ENCODE results near the gene PPP1CC.

PPP1CC gene

DNA sequence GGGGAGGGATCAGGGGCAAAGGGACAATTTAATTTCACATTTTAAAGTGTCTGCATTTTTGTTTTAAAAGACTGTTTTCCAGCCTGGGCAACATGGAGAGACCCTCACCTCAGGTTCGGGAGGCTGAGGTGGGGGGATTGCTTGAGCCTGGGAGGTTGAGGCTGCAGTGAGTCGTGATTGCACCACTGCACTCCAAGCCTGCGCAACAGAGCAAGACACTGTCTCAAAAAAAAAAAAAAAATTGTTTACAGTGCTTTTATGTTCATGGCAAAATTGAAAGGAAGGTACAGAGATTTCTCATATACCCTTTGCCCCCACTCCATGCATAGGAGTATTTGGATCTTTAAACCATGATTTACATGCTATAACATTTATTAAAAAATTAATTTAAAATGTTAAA, 37.4 kb downstream of the PPP1CC start:
- Histone ChIP-seq H3K9me3 (ENCODE audit: control insufficient read depth in 2 of 2, low read length in 2 of 2) (no peaks in the 10 kb centered on the region), H3K36me3 (ENCODE audit: control insufficient read depth in 2 of 2, insufficient read depth in 2 of 2, low read length in 2 of 2) (no peaks in the 10 kb centered on the region), H3K4me1 (ENCODE audit: control insufficient read depth in 2 of 2, insufficient read depth in 2 of 2, low read length in 2 of 2) (no peaks in the 10 kb centered on the region)

DNA sequence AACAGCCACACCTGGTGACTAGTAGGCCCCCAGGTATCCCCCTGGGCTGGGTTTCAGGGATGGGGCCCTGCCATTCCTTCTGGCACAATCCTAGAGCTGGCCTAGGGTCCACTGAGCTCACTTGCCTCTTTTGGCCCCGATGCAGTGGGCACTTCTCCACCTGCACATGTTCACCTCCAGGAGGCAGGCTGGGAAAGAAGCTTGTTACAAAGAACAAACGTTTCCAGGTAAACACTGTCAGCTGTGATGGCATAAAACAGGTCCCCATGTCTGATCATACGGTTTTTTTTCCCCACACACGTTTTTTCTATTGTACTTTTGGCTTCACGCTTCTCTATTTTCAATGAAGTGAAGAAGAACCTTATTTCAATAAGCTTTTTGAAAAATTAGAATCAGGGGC, 37.9 kb downstream of the PPP1CC start:
- Histone ChIP-seq H3K27ac (ENCODE audit: low read depth in 2 of 2, low read length in 2 of 2) (no peak overlapping the region), H3K9ac (ENCODE audit: low read depth in 1 of 2, low read length in 2 of 2) (no peak overlapping the region), H3K9me3 (ENCODE audit: control insufficient read depth in 2 of 2, low read length in 2 of 2) (no peaks in the 10 kb centered on the region), H3K4me1 (ENCODE audit: control insufficient read depth in 2 of 2, insufficient read depth in 2 of 2, low read length in 2 of 2) (no peaks in the 10 kb centered on the region), H3K36me3 (ENCODE audit: control insufficient read depth in 2 of 2, insufficient read depth in 2 of 2, low read length in 2 of 2) (no peaks in the 10 kb centered on the region), H3K27me3 (ENCODE audit: control insufficient read depth in 2 of 2, insufficient read depth in 2 of 2, low read length in 2 of 2) (no peaks in the 10 kb centered on the region), H3K4me3 (ENCODE audit: low read length in 2 of 2) (no peak overlapping the region)

More for the DNA sequence above, 37.4 kb downstream of the PPP1CC start:
- Histone ChIP-seq H3K27me3 (ENCODE audit: control insufficient read depth in 2 of 2, insufficient read depth in 2 of 2, low read length in 2 of 2) (no peaks in the 10 kb centered on the region), H3K27ac (ENCODE audit: low read depth in 2 of 2, low read length in 2 of 2) (no peak overlapping the region), H3K4me3 (ENCODE audit: low read length in 2 of 2) (no peak overlapping the region), H3K9ac (ENCODE audit: low read depth in 1 of 2, low read length in 2 of 2) (no peak overlapping the region)

DNA sequence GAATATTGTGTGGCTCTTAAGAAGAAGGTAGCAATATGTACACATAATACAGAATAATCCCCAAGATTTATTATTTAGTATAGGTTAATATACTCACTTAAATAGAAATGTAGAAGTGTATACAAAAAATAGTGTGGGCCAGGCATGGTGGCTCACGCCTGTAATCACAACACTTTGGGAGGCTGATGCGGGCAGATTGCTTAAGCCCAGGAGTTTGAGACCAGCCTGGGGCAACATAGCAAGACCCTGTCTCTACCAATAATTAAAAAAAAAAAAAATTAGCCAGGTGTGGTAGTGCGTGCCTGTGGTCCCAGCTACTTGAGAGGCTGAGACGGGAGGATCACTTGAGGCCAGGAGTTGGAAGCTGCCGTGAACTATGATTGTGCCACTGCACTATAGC, 38.5 kb downstream of the PPP1CC start:
- Histone ChIP-seq H3K36me3 (ENCODE audit: control insufficient read depth in 2 of 2, insufficient read depth in 2 of 2, low read length in 2 of 2) (no peaks in the 10 kb centered on the region), H3K4me3 (ENCODE audit: low read length in 2 of 2) (no peak overlapping the region), H3K27ac (ENCODE audit: low read depth in 2 of 2, low read length in 2 of 2) (no peak overlapping the region), H3K9ac (ENCODE audit: low read depth in 1 of 2, low read length in 2 of 2) (no peak overlapping the region), H3K4me1 (ENCODE audit: control insufficient read depth in 2 of 2, insufficient read depth in 2 of 2, low read length in 2 of 2) (no peaks in the 10 kb centered on the region), H3K9me3 (ENCODE audit: control insufficient read depth in 2 of 2, low read length in 2 of 2) (no peaks in the 10 kb centered on the region), H3K27me3 (ENCODE audit: control insufficient read depth in 2 of 2, insufficient read depth in 2 of 2, low read length in 2 of 2) (no peaks in the 10 kb centered on the region)

DNA sequence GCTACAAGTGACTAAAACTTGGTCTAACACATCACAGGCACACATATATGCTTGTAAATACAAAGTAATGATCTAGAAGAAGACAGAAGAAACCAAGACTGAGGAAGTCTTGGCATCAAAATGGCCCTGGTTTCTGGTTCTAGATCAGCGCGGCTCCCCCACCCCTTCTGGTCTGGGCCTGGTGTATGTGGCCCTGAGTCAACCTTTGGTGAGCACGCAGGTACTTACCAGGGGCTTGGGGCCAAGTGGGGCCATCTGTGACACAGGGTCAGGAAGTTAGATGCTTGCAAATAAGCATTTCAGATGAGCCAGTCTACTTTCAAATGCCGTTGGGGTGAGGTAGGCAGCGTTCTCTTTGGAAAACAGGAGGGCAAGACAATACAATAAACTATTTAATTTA, 40.6 kb downstream of the PPP1CC start:
- no peak overlapping the region for H3K9ac ChIP-seq (ENCODE audit: low read depth in 1 of 2, low read length in 2 of 2)
- peaks cover 0 to 2% of the 10 kb centered on the region in 2 donors for H3K4me1 ChIP-seq (ENCODE audit: control insufficient read depth in 2 of 2, insufficient read depth in 2 of 2, low read length in 2 of 2)
- no peaks in the 10 kb centered on the region for H3K36me3 ChIP-seq (ENCODE audit: control insufficient read depth in 2 of 2, insufficient read depth in 2 of 2, low read length in 2 of 2)
- no peak overlapping the region for H3K27ac ChIP-seq (ENCODE audit: low read depth in 2 of 2, low read length in 2 of 2)
- no peaks in the 10 kb centered on the region for H3K9me3 ChIP-seq (ENCODE audit: control insufficient read depth in 2 of 2, low read length in 2 of 2)
- H3K4me3 ChIP-seq (ENCODE audit: low read length in 2 of 2), result no peak overlapping the region
- H3K27me3 ChIP-seq (ENCODE audit: control insufficient read depth in 2 of 2, insufficient read depth in 2 of 2, low read length in 2 of 2), result no peaks in the 10 kb centered on the region

DNA sequence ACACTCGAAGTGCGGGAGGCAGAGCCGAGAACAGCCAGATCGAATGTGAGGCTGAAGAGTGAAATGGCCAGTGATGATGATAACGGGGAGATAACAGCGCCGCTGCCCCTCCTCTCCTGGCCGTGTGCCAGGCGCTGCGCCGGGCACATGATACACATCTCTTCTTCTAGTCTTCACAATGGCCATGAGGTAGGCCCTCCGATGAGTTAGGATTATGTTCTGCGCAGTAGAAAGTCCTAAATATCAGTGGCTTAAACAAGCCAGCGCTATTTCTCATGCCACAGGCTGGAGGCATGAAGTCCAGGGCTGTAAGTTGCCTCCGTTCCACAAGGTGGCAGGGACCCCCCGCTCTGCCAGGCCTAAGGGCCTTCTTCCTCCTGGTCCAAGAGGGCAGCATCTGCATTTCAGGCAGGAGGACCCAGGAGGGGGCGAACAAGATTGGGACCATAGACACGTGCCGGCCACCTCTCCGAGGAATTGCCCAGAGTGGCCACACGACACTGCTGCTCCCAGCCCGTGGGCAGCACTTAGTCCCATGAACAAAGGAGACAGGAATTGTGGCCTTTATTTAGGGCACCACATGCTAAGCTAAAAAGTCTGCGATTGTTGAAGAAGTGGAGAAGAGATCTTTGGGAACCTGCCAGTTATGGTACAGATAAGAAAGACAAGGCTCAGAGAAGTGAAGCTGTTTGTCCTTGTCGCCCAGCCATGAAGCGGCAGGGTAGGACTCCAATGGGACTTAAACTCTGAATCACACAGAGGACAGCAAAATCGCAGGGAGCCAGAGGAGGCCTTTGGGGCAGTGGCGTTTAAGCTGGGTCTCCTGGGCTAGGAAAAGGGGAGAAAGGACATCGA, 42.9 kb downstream of the PPP1CC start:
- Histone ChIP-seq H3K27me3 (ENCODE audit: control insufficient read depth in 2 of 2, insufficient read depth in 2 of 2, low read length in 2 of 2) (no peaks in the 10 kb centered on the region), H3K4me3 (ENCODE audit: low read length in 2 of 2) (no peak overlapping the region), H3K27ac (ENCODE audit: low read depth in 2 of 2, low read length in 2 of 2) (peak overlapping the region; percentile 5 to 23), H3K9me3 (ENCODE audit: control insufficient read depth in 2 of 2, low read length in 2 of 2) (no peaks in the 10 kb centered on the region), H3K36me3 (ENCODE audit: control insufficient read depth in 2 of 2, insufficient read depth in 2 of 2, low read length in 2 of 2) (no peaks in the 10 kb centered on the region), H3K4me1 (ENCODE audit: control insufficient read depth in 2 of 2, insufficient read depth in 2 of 2, low read length in 2 of 2) (peaks cover 1 to 2% of the 10 kb centered on the region in 2 donors), H3K9ac (ENCODE audit: low read depth in 1 of 2, low read length in 2 of 2) (no peak overlapping the region)

DNA sequence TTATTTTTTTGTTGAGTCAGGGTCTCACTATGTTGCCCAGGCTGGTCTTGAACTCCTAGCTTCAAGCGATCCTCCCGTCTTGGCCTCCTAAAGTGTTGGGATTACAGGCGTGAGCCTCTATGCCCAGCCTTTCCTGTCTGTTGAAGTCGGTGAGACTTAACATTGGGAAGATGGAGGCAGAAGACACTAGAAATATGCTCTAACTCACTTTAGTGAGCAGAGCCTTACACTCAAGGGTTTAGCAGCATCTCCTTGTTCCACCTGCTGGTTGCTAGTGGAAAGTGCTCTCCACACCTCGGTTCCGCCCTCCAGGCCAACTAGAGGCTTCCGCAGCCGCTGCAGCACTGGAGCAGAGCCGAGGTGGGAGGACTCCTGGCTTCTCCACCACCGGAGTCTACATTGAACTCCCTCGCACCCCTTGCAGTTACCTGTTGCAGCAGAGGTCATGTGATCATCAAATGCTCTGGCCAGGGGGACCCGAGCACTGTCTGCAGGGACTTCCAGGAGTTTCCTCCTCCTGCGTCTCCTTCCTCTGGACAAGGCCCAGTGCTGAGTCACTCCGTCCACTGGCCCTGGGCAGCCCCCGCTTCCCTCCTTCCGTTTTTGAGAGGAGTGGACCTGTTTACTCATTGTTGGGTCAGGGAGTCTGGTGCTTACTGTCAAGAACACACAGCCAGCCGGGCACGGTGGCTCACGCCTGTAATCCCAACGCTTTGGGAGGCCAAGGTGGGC, 44.4 kb downstream of the PPP1CC start:
- Histone ChIP-seq H3K27me3 (ENCODE audit: control insufficient read depth in 2 of 2, insufficient read depth in 2 of 2, low read length in 2 of 2) (no peaks in the 10 kb centered on the region), H3K36me3 (ENCODE audit: control insufficient read depth in 2 of 2, insufficient read depth in 2 of 2, low read length in 2 of 2) (no peaks in the 10 kb centered on the region), H3K4me3 (ENCODE audit: low read length in 2 of 2) (peak overlapping the region; percentile 20 to 44), H3K9me3 (ENCODE audit: control insufficient read depth in 2 of 2, low read length in 2 of 2) (no peaks in the 10 kb centered on the region), H3K4me1 (ENCODE audit: control insufficient read depth in 2 of 2, insufficient read depth in 2 of 2, low read length in 2 of 2) (peaks cover 2 to 4% of the 10 kb centered on the region in 2 donors), H3K9ac (ENCODE audit: low read depth in 1 of 2, low read length in 2 of 2) (no peak overlapping the region), H3K27ac (ENCODE audit: low read depth in 2 of 2, low read length in 2 of 2) (peak overlapping the region; percentile 9 to 30)

DNA sequence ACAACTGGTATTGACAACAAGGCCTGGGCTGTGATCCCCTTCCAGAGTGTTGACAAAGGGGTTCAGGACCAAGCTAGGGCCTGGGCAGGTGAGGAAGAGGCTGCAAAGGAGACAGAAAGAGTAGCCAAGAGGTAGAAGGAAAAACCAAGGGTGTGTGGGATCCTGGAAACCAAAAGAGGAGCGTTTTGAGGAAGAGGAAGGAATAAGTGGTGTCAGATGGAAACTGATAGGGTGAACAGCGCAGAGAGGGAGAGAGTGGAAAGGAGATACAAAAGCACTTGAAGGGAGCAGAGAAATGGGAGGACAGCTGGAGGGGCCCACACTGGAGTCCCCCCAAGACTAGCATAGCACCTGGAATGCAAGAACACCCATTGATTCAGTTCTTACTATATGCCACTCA, 45.5 kb downstream of the PPP1CC start:
- Histone ChIP-seq H3K9ac (ENCODE audit: low read depth in 1 of 2, low read length in 2 of 2) (no peak overlapping the region), H3K27ac (ENCODE audit: low read depth in 2 of 2, low read length in 2 of 2) (no peak overlapping the region), H3K36me3 (ENCODE audit: control insufficient read depth in 2 of 2, insufficient read depth in 2 of 2, low read length in 2 of 2) (no peaks in the 10 kb centered on the region), H3K4me3 (ENCODE audit: low read length in 2 of 2) (no peak overlapping the region), H3K4me1 (ENCODE audit: control insufficient read depth in 2 of 2, insufficient read depth in 2 of 2, low read length in 2 of 2) (peaks cover 2 to 4% of the 10 kb centered on the region in 2 donors), H3K27me3 (ENCODE audit: control insufficient read depth in 2 of 2, insufficient read depth in 2 of 2, low read length in 2 of 2) (no peaks in the 10 kb centered on the region), H3K9me3 (ENCODE audit: control insufficient read depth in 2 of 2, low read length in 2 of 2) (no peaks in the 10 kb centered on the region)

DNA sequence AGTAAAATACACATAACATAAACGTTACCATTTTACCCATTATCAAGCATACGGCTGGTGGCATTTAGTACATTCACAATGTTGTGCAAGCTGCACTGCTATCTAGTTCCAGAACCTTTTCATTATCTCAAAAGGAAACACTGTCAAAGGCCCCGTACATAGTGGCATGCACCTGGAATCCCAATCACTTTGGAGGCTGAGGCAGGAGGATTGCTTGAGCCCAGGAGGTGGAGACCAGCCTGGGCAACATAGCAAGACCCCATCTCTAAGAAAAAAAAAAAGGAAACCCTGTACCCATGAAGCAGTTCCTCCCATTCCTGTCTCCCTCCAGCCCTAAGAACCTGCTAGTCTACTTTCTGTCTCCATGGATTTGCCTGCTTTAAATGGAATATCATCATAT, 46.4 kb downstream of the PPP1CC start:
- Histone ChIP-seq H3K4me3 (ENCODE audit: low read length in 2 of 2) (no peak overlapping the region), H3K9ac (ENCODE audit: low read depth in 1 of 2, low read length in 2 of 2) (no peak overlapping the region), H3K36me3 (ENCODE audit: control insufficient read depth in 2 of 2, insufficient read depth in 2 of 2, low read length in 2 of 2) (no peaks in the 10 kb centered on the region), H3K27ac (ENCODE audit: low read depth in 2 of 2, low read length in 2 of 2) (no peak overlapping the region), H3K27me3 (ENCODE audit: control insufficient read depth in 2 of 2, insufficient read depth in 2 of 2, low read length in 2 of 2) (no peaks in the 10 kb centered on the region), H3K4me1 (ENCODE audit: control insufficient read depth in 2 of 2, insufficient read depth in 2 of 2, low read length in 2 of 2) (peaks cover 2 to 4% of the 10 kb centered on the region in 2 donors), H3K9me3 (ENCODE audit: control insufficient read depth in 2 of 2, low read length in 2 of 2) (no peaks in the 10 kb centered on the region)

DNA sequence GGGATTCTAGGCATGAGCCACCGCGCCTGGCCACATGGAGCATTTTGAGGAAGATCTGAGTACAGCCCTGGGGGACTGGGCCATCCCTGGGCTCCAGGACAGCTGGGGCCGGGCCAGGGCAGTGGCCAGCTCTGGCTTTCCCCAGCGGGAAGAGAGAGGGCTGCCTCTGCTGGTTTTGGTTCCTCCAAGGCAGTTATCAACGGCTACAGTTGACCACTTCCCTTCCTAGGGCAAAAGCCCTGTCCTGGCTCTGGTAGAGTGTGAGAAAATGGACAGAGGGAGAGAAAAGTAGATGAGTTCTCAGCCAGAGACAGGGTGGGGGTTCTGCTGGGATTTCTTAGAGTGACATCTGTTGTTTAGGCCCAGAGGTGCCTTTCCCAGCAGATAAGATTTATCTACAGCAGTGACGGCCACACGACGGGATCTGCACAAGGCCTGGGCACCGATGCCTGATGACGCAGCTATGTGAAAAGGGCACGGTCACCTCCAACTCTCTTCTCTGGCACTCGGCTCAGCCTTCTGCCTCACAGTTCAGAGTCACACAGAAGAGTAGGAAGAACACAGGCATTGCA, 48.3 kb downstream of the PPP1CC start:
- no peaks in the 10 kb centered on the region for H3K27me3 ChIP-seq (ENCODE audit: control insufficient read depth in 2 of 2, insufficient read depth in 2 of 2, low read length in 2 of 2)
- H3K36me3 ChIP-seq (ENCODE audit: control insufficient read depth in 2 of 2, insufficient read depth in 2 of 2, low read length in 2 of 2), result no peaks in the 10 kb centered on the region
- peak overlapping the region; percentile 17 to 33 for H3K27ac ChIP-seq (ENCODE audit: low read depth in 2 of 2, low read length in 2 of 2)
- H3K9ac ChIP-seq (ENCODE audit: low read depth in 1 of 2, low read length in 2 of 2), result no peak overlapping the region
- H3K4me3 ChIP-seq (ENCODE audit: low read length in 2 of 2), result no peak overlapping the region
- H3K9me3 ChIP-seq (ENCODE audit: control insufficient read depth in 2 of 2, low read length in 2 of 2), result no peaks in the 10 kb centered on the region
- peaks cover 2 to 13% of the 10 kb centered on the region in 2 donors for H3K4me1 ChIP-seq (ENCODE audit: control insufficient read depth in 2 of 2, insufficient read depth in 2 of 2, low read length in 2 of 2)

DNA sequence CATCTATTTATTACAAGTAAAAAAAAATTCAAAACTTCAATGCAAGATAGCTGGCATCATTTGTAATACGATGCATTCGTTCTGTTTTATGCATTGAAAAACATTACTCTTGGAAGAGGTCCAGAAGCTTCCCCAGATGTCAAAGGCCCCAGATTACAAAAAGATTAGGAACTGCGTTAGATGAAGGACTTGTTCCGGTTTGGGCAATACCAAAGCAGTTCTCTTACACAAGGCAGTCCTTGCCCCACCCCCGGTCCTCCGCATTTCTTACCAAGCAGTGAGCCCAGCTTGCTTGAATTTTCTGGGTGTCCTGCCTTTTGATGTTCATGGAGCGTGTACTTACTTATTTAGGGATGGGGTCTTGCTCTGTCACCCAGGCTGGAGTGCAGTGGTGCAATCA, 49.0 kb downstream of the PPP1CC start:
- Histone ChIP-seq H3K9ac (ENCODE audit: low read depth in 1 of 2, low read length in 2 of 2) (no peak overlapping the region), H3K9me3 (ENCODE audit: control insufficient read depth in 2 of 2, low read length in 2 of 2) (no peaks in the 10 kb centered on the region), H3K27ac (ENCODE audit: low read depth in 2 of 2, low read length in 2 of 2) (peak overlapping the region in 1 of 2 donors; percentile 33), H3K36me3 (ENCODE audit: control insufficient read depth in 2 of 2, insufficient read depth in 2 of 2, low read length in 2 of 2) (no peaks in the 10 kb centered on the region), H3K27me3 (ENCODE audit: control insufficient read depth in 2 of 2, insufficient read depth in 2 of 2, low read length in 2 of 2) (no peaks in the 10 kb centered on the region), H3K4me3 (ENCODE audit: low read length in 2 of 2) (no peak overlapping the region), H3K4me1 (ENCODE audit: control insufficient read depth in 2 of 2, insufficient read depth in 2 of 2, low read length in 2 of 2) (peaks cover 3 to 15% of the 10 kb centered on the region in 2 donors)
